Measurements from ENCODE around the gene CDH18. TPM values are rescaled to one million over a fixed set of nuclear protein-coding genes. Genes with fewer than 3 reads are reported as not detected.

Gene CDH18
- total and polyA plus RNA-seq, 2 donors (not counting 3 experiments of a cell fraction or from before 2014, with no cell fraction given), result 0.06 TPM; not detected in 1

GRCh38 chr5:19619571-19619970 lies 368.4 kb downstream of the CDH18 start:
- BruUV-seq (replicated peaks), result no TSS peak
- Histone ChIP-seq H3K4me1 (ENCODE audit: control insufficient read depth, extremely low read depth, insufficient read depth, low read length) (no peaks in the 10 kb centered on the region), H3K27ac (ENCODE audit: insufficient read depth, low read depth, low read length) (no peak overlapping the region), H3K36me3 (ENCODE audit: control insufficient read depth in 2 of 2, extremely low read depth in 1 of 2, insufficient read depth in 2 of 2, low read length in 2 of 2) (no peaks in the 10 kb centered on the region), H4K20me1 (replicated peaks; ENCODE audit: control insufficient read depth, extremely low read depth, insufficient read depth, low read length) (no peaks in the 10 kb centered on the region), H3K9ac (replicated peaks; ENCODE audit: extremely low read depth, insufficient read depth, low read length) (no peak overlapping the region), H3K4me3 (replicated peaks in 1 of 3; ENCODE audit: insufficient read depth in 1 of 3, low read depth in 1 of 3, low read length in 3 of 3) (no peak overlapping the region), H3K9me3 (replicated peaks; ENCODE audit: control insufficient read depth, insufficient read depth, low read length) (no peaks in the 10 kb centered on the region), H3K4me2 (ENCODE audit: insufficient read depth, low read length) (no peak overlapping the region), H3K27me3 (ENCODE audit: control insufficient read depth in 2 of 2, insufficient read depth in 2 of 2, low read length in 2 of 2) (no peaks in the 10 kb centered on the region), H3K9me1 (replicated peaks; ENCODE audit: control insufficient read depth, extremely low read depth, insufficient read depth, low read length) (no peaks in the 10 kb centered on the region), H2AFZ (ENCODE audit: low read depth, low read length) (no peak overlapping the region), H3K79me2 (ENCODE audit: control insufficient read depth, insufficient read depth, low read length) (no peaks in the 10 kb centered on the region)
- POLR2A ChIA-PET, result no interaction called here
- CTCF ChIA-PET, result no interaction called here
- intact Hi-C loops (cut with micrococcal nuclease), result no loop called here
- FAIRE-seq (no peak), DNase-seq (ENCODE audit: low read depth, low spot score) (no peak)
- TF ChIP-seq JUN (IDR thresholded peaks at IDR 0.05; ENCODE audit: borderline replicate concordance, insufficient read depth, insufficient read length, low read depth), result no peak
- no peak for TF ChIP-seq POLR2AphosphoS5 (IDR thresholded peaks at IDR 0.05; ENCODE audit: insufficient read depth, low read depth, low read length)
- TF ChIP-seq GATA2 (IDR thresholded peaks at IDR 0.05; ENCODE audit: insufficient read depth, insufficient read length, low read depth, low read length), result no peak
- no peak for TF ChIP-seq MAX (IDR thresholded peaks at IDR 0.05; ENCODE audit: insufficient read depth, insufficient read length)
- no peak for TF ChIP-seq CTCF (IDR thresholded peaks at IDR 0.05; ENCODE audit: extremely low read depth in 1 of 2, insufficient read depth in 1 of 2, low read depth in 1 of 2, low read length in 2 of 2)
- TF ChIP-seq MYC (IDR thresholded peaks at IDR 0.05; ENCODE audit: low read depth, low read length), result no peak
- TF ChIP-seq EZH2 (IDR thresholded peaks at IDR 0.05; ENCODE audit: borderline replicate concordance, low read depth, low read length, severe bottlenecking), result no peak
- TF ChIP-seq POLR2A (IDR thresholded peaks at IDR 0.05; ENCODE audit: low read depth, low read length), result no peak
- TF ChIP-seq FOS (IDR thresholded peaks at IDR 0.05; ENCODE audit: borderline replicate concordance, insufficient read depth, low read length), result no peak
- dilution Hi-C loops (cut with MboI; ENCODE audit: extremely low pct_ligation_motif_present, low sequenced_read_pairs), result no loop called here

Measured in endothelial cell of umbilical vein (primary cell).